HepG2 (cell line): ENCODE data around the gene CAMK1D. TPM values are rescaled to one million over a fixed set of nuclear protein-coding genes. Genes with fewer than 3 reads are reported as not detected.

Source experiments
- ATAC-seq: fragments of 200-7000 bp; cut with Tn5 transposase; 3 replicates; pipeline ENCODE4 v1.9.1; 2020; ENCODE audit warnings: mild to moderate bottlenecking, moderate library complexity
- BruUV-seq: library from RNA; stranded (reverse); fragments of 400-500 nt; replicated peaks from 2 replicates; lab custom pipeline; 2021; lab: Mats Ljungman, UMichigan
- CTCF ChIA-PET: fragments of 300-600 bp; formaldehyde crosslinking; extraction: SDS; loops from one replicate; lab custom pipeline; 2021; ENCODE audit warnings: low total read pairs, inconsistent platforms, low intra/inter-chr PET ratio; lab: Yijun Ruan, JAX
- POLR2A ChIA-PET: fragments of 350-600 bp; sonication (Branson Sonifier 250); formaldehyde crosslinking; loops from one replicate; lab custom pipeline; 2020; ENCODE audit warnings: antibody characterized with exemption, inconsistent platforms; lab: Yijun Ruan, JAX
- DNase-seq: peaks from one replicate; pipeline ENCODE4 v3.0.0-alpha.2; 2015; ENCODE audit warnings: low spot score
- FAIRE-seq: peaks from 3 replicates; lab custom pipeline; 2011; peaks lifted over from hg19 to GRCh38; lab: Jason Lieb, UNC
- H2AFZ ChIP-seq: one replicate; pipeline ENCODE4 v1.6.1; 2011; ENCODE audit warnings: low read length, inconsistent platforms
- H3K27ac ChIP-seq: fragments of 300-600 bp; 3 replicates; pipeline ENCODE4 v1.8.0; 2011; ENCODE audit warnings: mixed run types, mild to moderate bottlenecking, mixed read lengths, low read length, inconsistent platforms; ENCODE audit not compliant: insufficient read depth; ENCODE audit errors: extremely low read length
- H3K27me3 ChIP-seq, 2 experiments: fragments of 200-600 bp in 1 of 2; 2 replicates in 1 of 2; 3 replicates in 1 of 2; pipeline versions ENCODE4 v1.6.0 to v1.8.0; 2011; ENCODE audit warnings: low read length in 2 of 2, mild to moderate bottlenecking in 2 of 2, moderate library complexity in 2 of 2, inconsistent platforms in 1 of 2; ENCODE audit not compliant: insufficient read depth in 2 of 2, control insufficient read depth in 1 of 2
- H3K36me3 ChIP-seq, 2 experiments: fragments of 200-600 bp in 1 of 2; replicated peaks in 1 of 2; 2 replicates in 1 of 2; 3 replicates in 1 of 2; pipeline versions ENCODE4 v1.5.1 to v1.8.0; 2011; ENCODE audit warnings: low read length in 2 of 2, inconsistent platforms in 1 of 2; ENCODE audit not compliant: insufficient read depth in 2 of 2, control insufficient read depth in 1 of 2
- H3K4me1 ChIP-seq: 2 replicates; pipeline ENCODE4 v1.5.1; 2012; ENCODE audit warnings: low read length, inconsistent platforms; ENCODE audit not compliant: insufficient read depth
- H3K4me2 ChIP-seq: 2 replicates; pipeline ENCODE4 v1.6.0; 2011; ENCODE audit warnings: low read depth, low read length, inconsistent platforms
- H3K4me3 ChIP-seq, 3 experiments: fragments of 200-600 bp in 1 of 3; sonication (generic), shearing (Covaris generic) in 1 of 3; replicated peaks in 1 of 3; 2 replicates each; pipeline ENCODE4 v1.5.1; 2011 to 2016; ENCODE audit warnings: low read length in 3 of 3, inconsistent platforms in 2 of 3, low read depth in 2 of 3, mild to moderate bottlenecking in 2 of 3, control low read depth in 1 of 3, mixed read lengths in 1 of 3; ENCODE audit not compliant: insufficient read depth in 1 of 3
- H3K79me2 ChIP-seq: one replicate; pipeline ENCODE4 v1.6.1; 2011; ENCODE audit warnings: low read length, inconsistent platforms; ENCODE audit not compliant: insufficient read depth
- H3K9ac ChIP-seq: 2 replicates; pipeline ENCODE4 v1.6.0; 2011; ENCODE audit warnings: mild to moderate bottlenecking, low read depth, low read length, inconsistent platforms; ENCODE audit not compliant: insufficient read depth
- H3K9me3 ChIP-seq: 2 replicates; pipeline ENCODE4 v1.5.1; 2012; ENCODE audit warnings: mild to moderate bottlenecking, low read length
- H4K20me1 ChIP-seq: 2 replicates; pipeline ENCODE4 v1.6.0; 2011; ENCODE audit warnings: inconsistent platforms, mild to moderate bottlenecking, low read length, moderate library complexity; ENCODE audit not compliant: insufficient read depth
- ARHGAP35 ChIP-seq: sonication (generic); formaldehyde crosslinking; IDR thresholded peaks from 2 replicates; pipeline ENCODE4 v1.9.0; 2022; ENCODE audit warnings: mild to moderate bottlenecking, inconsistent platforms, moderate library complexity, missing genetic modification reagents, borderline replicate concordance
- ETV5 ChIP-seq: IDR thresholded peaks from 2 replicates; pipeline ENCODE4 v1.6.1; 2018; ENCODE audit warnings: missing biosample characterization, missing genetic modification reagents, inconsistent platforms, borderline replicate concordance
- KDM6A ChIP-seq: IDR thresholded peaks from 2 replicates; pipeline ENCODE4 v1.6.1; 2016; ENCODE audit warnings: low read depth
- SOX6 ChIP-seq, 2 experiments: fragments of 450-650 bp in 1 of 2; sonication (generic) in 1 of 2; formaldehyde crosslinking in 1 of 2; IDR thresholded peaks; 2 replicates each; pipeline versions ENCODE4 v1.4.0 to v1.6.1; 2017 to 2020; ENCODE audit warnings: antibody characterized with exemption in 1 of 2, mild to moderate bottlenecking in 1 of 2, missing genetic modification reagents in 1 of 2
- ZNF569 ChIP-seq: sonication (generic); formaldehyde crosslinking; IDR thresholded peaks from 2 replicates; pipeline ENCODE4 v1.5.0; 2020; ENCODE audit warnings: mild to moderate bottlenecking, missing genetic modification reagents, moderate library complexity, borderline replicate concordance
- ZNF709 ChIP-seq: sonication (generic); formaldehyde crosslinking; IDR thresholded peaks from 2 replicates; pipeline ENCODE4 v1.5.0; 2020; ENCODE audit warnings: mild to moderate bottlenecking, missing genetic modification reagents
- WGBS: methylation state at CpG from one replicate; pipeline ENCODE4 v1.1.6; 2017; ENCODE audit warnings: low lambda C conversion rate; 5-methylcytosine and 5-hydroxymethylcytosine counted together
- in situ Hi-C: cut with HindIII; loops from 2 replicates; pipeline ENCODE4 v1.10.0; 2017; ENCODE audit warnings: low pct_unique_long_range_greater_than_20kb; ENCODE audit not compliant: extremely low pct_ligation_motif_present
- intact Hi-C: fragments of 100-400 bp; cut with micrococcal nuclease; formaldehyde crosslinking; loops from one replicate; pipeline ENCODE4 v1.10.0; 2022; ENCODE audit not compliant: unreplicated experiment
- polyA plus RNA-seq, 8 experiments: library from polyadenylated mRNA; depleted of rRNA in 3 of 8; stranded (reverse) in 7 of 8; unstranded in 1 of 8; fragments of >200 nt; fragmentation: Illumina TruSeq in 4 of 8; extraction: Trizol in 4 of 8; gene quantifications; 2 replicates each; pipeline versions ENCODE4 v1.2.1 to v1.2.3, GENCODE V29; 2011 to 2016; ENCODE audit warnings: low read depth in 4 of 8, missing spikeins in 1 of 8, mixed read lengths in 1 of 8; ENCODE audit not compliant: insufficient read depth in 1 of 8
- total RNA-seq, 5 experiments: library from RNA; depleted of rRNA; stranded (reverse); fragments of >200 nt; fragmentation: Illumina TruSeq; extraction: Trizol; gene quantifications; 2 replicates each; pipeline ENCODE4 v1.2.3, GENCODE V29; 2016; ENCODE audit warnings: low read depth in 1 of 5
- TF ChIP-seq, protein P1 (sequence below): sonication (generic); formaldehyde crosslinking; IDR thresholded peaks from 2 replicates; pipeline ENCODE4 v1.8.0; 2022; ENCODE audit warnings: missing genetic modification reagents, mild to moderate bottlenecking, inconsistent platforms, borderline replicate concordance
- TF ChIP-seq, protein P2 (sequence below): sonication (generic); formaldehyde crosslinking; IDR thresholded peaks from 2 replicates; pipeline ENCODE4 v1.8.1; 2023; ENCODE audit warnings: mild to moderate bottlenecking, moderate library complexity, missing genetic modification reagents

CAMK1D gene
- total and polyA plus RNA-seq, 2 of the 13 experiments (the other 11 are each of a cell fraction or from before 2014, with no cell fraction given) = under 0.01 TPM; not detected in 1

DNA sequence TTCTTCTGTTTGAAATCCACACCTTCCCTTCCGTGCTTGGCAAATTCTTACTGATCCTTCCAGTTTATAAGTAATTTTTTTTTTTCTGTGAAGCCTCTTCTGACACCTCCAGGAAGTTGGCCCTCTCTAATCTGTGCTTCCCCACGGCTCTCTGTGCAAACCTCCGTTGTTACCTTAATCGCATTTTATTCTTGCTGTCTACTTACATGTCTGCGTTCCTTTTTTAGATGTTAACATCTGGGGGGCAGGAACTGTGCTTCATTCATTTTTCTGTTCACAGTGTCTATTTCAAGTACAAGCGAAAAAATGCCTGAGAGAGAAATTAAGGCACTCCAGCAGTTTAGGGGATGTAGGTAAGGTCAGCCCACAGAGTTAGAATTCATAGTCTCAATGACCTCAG lies 8.4 kb upstream of the CAMK1D start:
- in situ Hi-C loops = no loop called here
- Histone ChIP-seq H2AFZ (no peak overlapping the region), H3K27ac (no peak overlapping the region), H3K9me3 (no peaks in the 10 kb centered on the region), H3K36me3 (no peaks in the 10 kb centered on the region), H3K27me3 (peaks cover 0 to 4% of the 10 kb centered on the region in 2 experiments; a peak in 1 of 5 replicates), H3K4me1 (no peaks in the 10 kb centered on the region), H3K4me2 (no peak overlapping the region), H3K4me3 (no peak overlapping the region), H3K79me2 (no peaks in the 10 kb centered on the region), H3K9ac (no peak overlapping the region), H4K20me1 (no peaks in the 10 kb centered on the region)
- DNase-seq (no peak), ATAC-seq (no peak), FAIRE-seq (no peak)
- WGBS = 33% methylated on average over 6 of the region's 6 CpGs
- ChIA-PET CTCF (no interaction called here), POLR2A (no interaction called here)
- intact Hi-C loops = no loop called here
- TF ChIP-seq, protein P1, sequence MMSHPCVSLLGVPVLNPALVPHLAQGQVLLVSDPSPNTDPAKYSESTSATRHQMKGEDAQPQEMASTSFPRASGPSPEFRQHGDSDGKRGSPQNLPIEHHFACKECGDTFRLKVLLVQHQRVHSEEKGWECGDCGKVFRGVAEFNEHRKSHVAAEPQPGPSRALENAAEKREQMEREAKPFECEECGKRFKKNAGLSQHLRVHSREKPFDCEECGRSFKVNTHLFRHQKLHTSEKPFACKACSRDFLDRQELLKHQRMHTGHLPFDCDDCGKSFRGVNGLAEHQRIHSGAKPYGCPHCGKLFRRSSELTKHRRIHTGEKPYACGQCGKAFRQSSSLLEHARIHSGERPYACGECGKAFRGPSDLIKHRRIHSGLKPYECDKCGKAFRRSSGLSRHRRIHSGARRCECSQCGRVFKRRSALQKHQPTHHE (CRISPR knock-in tag) = no peak
- no TSS peak for BruUV-seq

DNA sequence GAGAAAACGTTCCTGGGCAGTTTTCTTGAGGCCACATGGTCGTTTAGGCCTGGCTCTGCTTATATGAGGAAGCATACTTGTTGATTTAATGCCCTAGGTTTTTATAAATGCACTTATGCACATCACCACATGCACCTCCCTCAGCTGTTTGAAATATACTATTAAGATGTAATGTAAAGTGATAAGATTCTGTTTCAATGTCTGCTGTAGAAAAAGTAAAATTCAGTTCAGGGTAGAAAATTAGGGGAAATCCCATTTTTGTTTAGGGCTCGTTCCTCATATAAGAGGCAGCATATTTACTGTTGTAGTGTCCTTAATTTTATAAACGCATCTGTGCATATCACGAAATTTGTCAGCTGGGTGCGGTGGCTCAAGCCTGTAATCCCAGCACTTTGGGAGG lies 7.8 kb upstream of the CAMK1D start:
- CTCF ChIA-PET = no interaction called here
- no peak for ATAC-seq
- no TSS peak for BruUV-seq

More for the DNA sequence above, 7.8 kb upstream of the CAMK1D start:
- H3K27ac ChIP-seq = no peak overlapping the region
- in situ Hi-C loops (no loop called here), intact Hi-C loops (no loop called here)
- no peak overlapping the region for H2AFZ ChIP-seq
- H3K9ac ChIP-seq = no peak overlapping the region
- H3K4me1 ChIP-seq = no peaks in the 10 kb centered on the region
- no peaks in the 10 kb centered on the region for H3K9me3 ChIP-seq
- peaks cover 0 to 4% of the 10 kb centered on the region in 2 experiments; a peak in 1 of 5 replicates for H3K27me3 ChIP-seq
- FAIRE-seq = no peak
- no peaks in the 10 kb centered on the region for H3K36me3 ChIP-seq
- no peak overlapping the region for H3K4me2 ChIP-seq
- no peaks in the 10 kb centered on the region for H3K79me2 ChIP-seq
- WGBS = 31% methylated on average over 6 of the region's 6 CpGs
- POLR2A ChIA-PET = no interaction called here
- no peak overlapping the region for H3K4me3 ChIP-seq
- no peaks in the 10 kb centered on the region for H4K20me1 ChIP-seq
- no peak for DNase-seq
- TF ChIP-seq ETV5 (no peak), ZNF569 (CRISPR knock-in tag) (no peak), ARHGAP35 (CRISPR knock-in tag) (no peak), SOX6 (IDR thresholded peaks at IDR 0.05) (no peak), SOX6 (CRISPR knock-in tag; IDR thresholded peaks at IDR 0.05) (no peak), KDM6A (no peak), ZNF709 (CRISPR knock-in tag) (no peak)
- TF ChIP-seq, protein P2, sequence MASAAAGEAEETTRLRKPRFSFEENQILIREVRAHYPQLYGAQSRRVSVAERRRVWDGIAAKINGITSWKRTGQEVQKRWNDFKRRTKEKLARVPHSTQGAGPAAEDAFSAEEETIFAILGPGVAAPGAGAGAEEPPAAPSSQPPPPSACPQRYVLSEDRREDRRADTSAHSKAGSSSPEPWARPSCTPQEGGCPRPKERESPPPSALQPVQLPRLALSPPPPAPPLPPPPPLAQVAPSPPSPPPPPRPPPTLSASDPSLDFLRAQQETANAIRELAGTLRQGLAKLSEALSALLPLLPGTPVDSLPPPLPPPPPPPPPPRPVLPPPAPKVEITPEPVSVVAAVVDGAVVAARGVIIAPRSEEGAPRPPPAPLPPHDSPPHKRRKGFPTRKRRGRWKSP = no peak
